Ecto neural progenitor cell (in vitro differentiated cells): Measurements from ENCODE around the gene HRCT1.
"Not testable (repeated sequence)": the region's sequence is repeated elsewhere in the genome, so short reads cannot be mapped to it uniquely, and the experiment has no call there.

Experiments
- DNase-seq: peaks from one replicate; pipeline ENCODE4 v3.0.0-alpha.2; 2018; ENCODE audit warnings: low spot score

The HRCT1 gene

DNA sequence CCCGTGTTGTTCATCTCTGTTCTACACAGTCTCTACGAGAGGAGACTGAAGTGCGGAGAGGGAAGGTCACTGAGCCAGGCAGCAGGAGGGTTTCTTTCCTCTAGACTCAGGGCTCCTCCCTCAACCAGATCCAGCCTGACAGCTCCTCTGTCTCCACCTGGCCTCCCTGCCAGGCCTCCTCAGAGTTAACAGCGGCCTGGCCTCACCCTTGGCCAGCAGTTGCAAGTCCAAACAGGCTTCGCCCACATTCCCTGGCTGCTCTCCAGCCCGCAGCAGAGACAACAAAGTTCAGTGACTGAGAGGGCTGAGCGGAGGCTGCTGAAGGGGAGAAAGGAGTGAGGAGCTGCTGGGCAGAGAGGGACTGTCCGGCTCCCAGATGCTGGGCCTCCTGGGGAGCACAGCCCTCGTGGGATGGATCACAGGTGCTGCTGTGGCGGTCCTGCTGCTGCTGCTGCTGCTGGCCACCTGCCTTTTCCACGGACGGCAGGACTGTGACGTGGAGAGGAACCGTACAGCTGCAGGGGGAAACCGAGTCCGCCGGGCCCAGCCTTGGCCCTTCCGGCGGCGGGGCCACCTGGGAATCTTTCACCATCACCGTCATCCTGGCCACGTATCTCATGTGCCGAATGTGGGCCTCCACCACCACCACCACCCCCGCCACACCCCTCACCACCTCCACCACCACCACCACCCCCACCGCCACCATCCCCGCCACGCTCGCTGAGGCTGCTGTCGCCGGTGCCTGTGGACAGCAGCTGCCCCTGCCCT lies at the start of gene HRCT1:
TSS of gene HRCT1 (plus strand) at position 291 of the 768 bp plus-strand sequence. CDS start at position 377, 86 bp downstream.
- no peak for DNase-seq

DNA sequence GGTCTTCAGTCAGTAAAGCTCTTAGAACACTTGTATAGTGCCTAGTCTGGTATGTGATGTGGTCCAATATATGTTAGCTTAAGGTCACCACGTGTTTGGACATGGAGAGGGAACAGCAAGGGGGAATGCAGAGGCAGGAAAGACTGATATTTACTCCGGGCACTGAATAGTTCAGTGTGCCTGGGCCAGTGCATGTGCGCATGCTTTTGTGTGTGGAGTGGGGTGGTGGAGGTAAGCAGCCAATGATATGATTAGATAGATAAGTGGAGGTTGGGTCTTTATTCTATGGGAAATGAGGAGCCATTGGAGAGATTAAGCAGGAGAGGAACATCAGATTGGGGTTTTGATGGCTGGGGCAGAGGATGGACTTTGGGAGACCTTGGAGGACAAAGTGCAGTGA lies 49.8 kb upstream of the HRCT1 start:
- DNase-seq: no peak

DNA sequence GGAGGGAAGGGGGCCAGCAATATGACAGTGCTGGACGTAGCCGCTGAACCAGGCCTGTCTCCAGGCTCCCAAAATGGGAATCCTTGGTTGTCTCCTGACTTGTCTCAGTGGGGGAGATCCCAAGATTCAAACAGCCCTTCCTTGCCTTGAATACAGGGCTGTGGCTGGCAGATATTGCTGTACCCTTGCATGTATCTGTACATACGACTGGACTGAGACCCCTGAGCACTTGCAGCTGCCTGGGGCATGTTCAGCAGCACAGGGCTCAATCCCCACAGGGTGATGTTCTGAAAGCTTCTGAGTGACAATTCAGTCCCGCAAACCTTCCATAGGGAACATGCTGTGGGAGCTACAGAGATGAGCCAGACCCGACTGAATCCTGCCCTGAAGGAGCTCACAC lies 49.1 kb upstream of the HRCT1 start:
- no peak for DNase-seq

DNA sequence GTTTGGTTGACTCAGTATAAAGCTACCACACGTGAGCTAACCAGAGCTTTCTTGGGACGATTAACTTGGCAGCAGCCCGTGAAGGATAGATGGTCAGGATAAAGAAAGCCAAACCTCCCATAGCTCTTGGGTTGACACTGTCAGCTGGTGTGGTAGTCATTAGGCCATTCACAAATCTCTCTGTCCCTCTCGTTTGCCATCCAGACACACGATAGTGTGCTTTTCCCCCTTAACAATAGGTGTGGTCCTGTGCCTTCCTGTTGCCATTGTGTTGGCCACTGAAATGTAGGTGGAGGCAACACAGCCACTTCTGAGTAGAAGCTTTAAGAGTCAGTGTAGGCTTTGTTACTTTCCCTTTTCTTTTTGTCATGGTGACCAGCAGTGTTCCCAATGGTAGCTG lies 47.5 kb upstream of the HRCT1 start:
- DNase-seq: no peak

DNA sequence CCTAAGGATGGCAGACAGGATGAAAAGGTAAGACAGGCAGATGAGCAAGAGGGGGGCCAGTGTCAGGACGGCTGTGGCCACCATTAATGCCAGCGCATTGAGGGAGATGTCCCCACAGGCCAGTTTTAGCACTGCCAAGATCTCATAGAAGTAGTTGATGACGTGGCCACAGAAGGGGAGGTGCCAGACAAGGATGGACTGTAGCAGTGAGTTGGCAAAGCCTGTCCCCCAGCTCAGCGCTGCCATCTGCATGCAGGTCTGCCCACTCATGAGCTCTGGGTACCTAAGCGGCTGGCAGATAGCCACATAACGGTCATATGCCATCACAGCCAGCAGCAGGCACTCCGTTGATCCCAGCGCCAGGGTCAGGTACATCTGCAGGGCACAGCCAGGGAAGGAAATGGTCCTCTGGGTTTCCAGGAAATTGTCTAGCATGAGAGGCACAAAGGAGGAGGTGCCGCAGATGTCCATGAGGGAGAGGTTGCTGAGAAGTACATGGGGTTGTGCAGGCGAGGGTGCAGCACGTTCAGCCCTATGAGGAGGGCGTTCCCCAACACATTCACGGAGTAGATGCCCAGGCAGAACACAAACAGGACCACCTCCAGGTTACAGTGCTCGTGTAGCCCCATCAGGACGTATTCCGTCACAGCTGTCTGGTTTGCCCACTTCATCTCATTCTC lies 46.6 kb upstream of the HRCT1 start:
- DNase-seq: peak; percentile 34

DNA sequence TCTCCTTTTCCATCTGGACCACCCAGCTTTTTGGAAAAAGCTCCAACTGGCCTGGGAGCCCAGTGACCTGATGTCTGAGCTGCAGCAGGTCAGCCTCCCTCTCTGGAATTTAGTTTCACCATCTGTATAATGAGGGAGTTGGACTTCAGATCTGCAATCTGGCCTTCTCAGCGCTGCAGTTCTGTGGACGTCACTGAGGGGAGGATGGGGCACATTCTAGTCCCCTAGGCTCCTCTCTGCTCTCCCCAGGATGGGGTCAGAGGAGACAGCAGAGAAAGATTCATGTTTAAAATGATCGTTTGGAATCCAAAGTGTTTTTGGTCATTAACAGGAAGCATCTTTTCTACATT lies 46.0 kb upstream of the HRCT1 start:
- DNase-seq: no peak

DNA sequence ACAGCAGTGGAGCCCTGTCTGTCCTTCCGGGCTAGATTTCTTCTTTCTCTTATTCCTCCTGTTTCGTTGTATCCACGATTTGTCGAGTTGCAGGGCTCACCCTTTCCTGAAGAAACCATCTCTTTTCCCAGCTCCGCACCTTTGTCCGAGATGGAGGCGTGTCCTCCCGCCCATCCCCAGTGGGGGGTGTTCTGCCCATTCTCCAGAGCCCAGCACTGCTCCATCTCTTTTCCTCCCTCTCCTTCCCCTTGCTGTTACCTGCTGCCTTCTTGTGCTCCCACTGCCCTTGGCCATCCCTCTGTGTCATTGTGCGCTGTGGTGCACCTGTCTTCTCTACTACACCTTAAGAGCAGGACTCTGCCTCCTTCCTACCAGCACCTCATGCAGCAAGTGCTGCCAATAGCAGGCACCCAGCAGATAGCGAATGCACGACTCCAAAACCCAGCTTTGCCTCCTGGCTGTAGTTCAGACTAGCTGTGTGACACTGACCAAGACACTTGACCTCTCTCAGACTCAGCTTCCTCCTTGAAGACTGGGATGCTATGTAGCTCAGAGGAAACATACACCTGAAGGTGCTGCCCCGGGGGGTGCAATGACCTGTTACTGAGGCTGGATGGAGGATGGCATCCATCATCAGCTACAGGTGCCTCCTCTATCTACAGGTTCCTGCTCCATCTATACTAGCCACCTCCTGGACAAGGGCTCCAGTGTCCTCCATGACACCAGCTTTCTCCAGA lies 44.7 kb upstream of the HRCT1 start:
- peak; percentile 37 for DNase-seq

DNA sequence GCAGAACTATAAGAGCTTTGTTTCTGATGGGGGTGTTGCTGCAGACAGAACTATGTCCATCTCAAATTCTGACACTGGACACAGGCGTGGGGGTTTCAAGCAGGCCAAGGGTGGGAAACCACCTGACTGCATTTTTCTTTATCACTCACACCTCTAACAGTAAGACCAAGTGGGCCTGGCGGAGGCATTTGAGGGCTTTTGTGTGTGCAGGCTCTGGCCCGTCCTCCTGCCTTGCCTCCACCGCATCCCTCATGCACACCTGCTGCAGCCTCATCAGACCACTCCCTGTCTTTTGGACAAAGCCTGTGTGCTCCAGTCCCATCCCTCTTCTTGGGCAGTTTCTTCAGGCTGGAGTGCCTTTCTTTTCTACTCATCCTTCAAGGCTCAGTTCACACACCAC lies 43.7 kb upstream of the HRCT1 start:
- DNase-seq: no peak

DNA sequence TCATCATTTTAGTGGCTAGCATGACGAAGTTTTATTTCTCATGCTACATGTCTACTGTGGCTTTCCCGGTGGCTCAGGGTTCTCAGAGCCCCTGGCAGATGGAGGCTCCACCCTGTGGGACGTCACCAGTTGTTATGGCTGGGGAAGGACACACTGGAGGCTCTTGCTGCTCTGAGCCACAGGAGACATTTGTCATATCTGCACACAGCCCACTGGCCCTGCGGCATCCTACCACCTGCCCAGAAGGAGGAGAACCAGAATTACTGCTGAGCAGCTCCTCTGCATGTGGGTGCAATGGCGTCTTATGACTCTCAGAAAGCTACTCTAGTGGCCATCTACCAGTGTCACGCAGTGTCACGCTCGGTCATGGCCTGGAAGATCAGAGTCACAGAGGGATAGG lies 42.4 kb upstream of the HRCT1 start:
- peak; percentile 32 for DNase-seq

DNA sequence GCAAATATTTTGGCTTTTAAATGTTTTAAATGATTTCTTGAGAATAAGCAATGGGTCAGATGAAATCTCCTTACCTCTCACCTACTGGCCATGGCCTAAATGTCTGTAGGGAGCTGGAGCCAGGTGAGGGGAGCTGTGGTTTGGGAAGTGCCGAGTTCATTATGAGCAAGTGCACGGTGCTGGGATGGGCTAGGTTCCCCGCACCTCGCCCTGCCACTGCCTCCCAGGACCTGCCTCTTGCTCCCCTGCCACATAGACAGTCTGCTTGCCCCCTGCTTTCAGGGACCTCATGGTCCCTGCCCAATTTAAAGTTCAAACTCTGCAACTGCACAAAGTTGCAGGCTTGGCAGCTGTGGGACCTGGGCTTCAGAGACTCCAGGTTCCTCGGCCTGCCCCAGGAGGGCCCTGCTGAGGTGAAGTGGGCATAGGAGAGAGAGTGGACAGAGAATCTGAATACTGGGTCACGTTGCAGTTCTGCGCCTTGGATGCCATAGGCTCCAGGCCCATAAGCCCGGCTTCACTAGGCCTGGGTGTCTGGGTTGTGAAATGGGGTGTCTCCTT lies 41.2 kb upstream of the HRCT1 start:
- peak; percentile 29 for DNase-seq

DNA sequence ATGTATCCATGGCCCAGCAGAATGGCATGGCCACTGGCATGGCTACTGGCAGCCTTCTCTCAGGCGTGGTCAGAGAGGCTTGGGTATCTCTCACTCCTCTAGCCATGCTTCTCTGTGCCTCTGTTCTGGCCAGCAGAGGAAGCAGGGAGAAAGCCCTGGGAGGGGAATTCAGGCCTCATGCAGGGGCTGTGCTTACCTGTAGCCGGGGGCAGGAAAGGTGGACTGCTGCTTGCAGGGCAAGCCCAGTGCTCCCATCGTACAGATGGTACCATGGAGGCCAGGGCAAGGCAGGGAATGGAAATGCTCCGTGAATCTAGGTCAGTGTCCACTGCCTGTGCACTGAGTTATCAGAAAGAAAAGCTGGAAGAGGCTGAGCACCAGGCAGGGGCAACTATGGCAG lies 38.5 kb upstream of the HRCT1 start:
- peak; percentile 25 for DNase-seq

DNA sequence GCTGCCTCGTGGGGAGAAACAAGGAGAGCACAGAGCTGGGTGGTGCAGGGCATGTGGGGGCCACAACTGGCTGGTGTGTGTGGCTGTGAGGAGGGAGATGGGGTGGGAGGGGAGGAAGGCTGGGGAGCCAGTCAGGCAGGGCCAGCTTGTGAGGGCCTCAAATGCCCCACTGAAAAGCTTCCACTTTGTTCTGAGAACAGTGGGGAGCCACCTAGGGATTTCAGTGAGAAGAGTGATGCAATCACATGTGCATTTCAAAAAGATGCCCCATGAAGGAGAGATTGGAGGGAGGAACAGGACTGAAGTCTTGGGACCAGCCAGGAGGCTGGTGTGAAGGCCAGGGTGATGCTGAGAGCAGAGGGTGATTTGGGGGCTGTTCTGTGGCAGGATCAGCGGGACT lies 37.1 kb upstream of the HRCT1 start:
- DNase-seq: no peak

DNA sequence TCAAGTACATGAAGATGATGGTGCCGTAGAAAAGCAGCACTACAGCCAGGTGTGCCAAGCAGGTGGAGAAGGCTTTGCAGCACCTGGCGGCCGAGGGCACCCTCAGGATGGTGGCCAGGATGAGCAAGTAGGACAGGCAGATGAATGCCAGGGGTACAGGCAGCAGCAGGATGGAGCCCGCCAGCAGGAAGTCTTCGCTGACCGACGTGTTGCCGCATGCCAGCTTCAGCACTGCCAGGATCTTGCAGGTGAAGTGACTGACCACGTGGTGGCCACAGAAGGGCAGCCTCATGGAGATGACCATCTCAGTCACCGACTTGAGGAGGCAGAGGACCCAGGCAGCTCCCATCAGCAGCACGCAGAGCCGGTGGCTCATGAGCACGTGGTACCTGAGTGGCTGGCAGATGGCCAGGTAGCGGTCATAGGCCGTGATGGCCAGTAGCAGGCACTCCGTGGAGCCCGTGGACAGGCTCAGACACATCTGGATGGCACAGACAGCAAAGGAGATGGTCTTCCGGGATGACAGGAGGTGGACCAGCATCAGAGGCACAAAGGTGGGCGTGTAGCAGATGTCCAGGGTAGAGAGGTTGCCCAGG lies 36.3 kb upstream of the HRCT1 start:
- DNase-seq: no peak

DNA sequence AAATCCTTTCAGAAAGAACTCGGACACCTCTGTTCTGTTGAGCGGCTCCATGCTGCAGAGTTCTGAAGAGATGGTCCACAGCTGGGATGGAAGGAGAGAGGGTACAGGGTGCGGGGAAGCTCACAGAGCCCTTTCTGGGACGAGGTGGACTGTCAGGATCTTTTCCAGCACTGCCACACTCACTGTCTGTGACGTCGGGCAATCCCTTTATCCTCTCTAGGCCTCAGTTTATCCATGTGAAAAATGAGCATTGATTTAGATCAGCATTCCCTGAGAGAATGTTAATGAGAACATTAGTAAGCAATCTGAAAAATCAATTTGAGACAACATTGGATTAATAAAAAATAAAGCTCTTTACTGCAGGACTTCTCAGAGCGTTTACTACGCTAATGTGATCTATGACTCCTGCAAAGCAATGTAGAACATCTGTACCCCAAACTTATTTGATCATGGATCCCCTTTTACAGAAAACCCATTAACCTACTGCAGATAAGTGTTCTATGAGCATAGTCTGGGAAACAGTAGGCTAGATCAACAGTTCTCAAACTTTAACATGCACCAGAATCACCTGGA lies 35.6 kb upstream of the HRCT1 start, which contains the start of gene OR13J1:
TSS of gene OR13J1 (minus strand) at position 51 of the 573 bp plus-strand sequence. CDS start at position 51, 0 bp downstream.
- no peak for DNase-seq

DNA sequence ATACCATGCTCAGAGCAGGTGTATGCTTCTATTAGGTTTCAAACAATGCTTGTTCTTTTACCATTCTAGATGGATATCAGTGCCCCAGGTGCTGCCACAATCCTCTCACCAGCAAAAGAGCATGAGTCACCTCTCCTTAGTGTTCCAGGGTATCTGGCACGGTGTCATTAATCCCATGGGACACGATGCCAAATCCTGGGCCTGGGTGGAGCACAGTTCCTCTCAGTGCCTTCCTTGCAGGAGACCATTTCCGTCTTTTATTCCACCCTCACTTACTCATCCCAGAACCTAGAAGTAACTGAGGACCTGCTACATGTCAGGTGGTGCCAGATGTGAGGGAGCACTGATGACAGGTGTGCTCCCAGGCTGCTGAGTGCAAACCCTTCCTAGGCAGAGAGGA lies 34.5 kb upstream of the HRCT1 start:
- no peak for DNase-seq

DNA sequence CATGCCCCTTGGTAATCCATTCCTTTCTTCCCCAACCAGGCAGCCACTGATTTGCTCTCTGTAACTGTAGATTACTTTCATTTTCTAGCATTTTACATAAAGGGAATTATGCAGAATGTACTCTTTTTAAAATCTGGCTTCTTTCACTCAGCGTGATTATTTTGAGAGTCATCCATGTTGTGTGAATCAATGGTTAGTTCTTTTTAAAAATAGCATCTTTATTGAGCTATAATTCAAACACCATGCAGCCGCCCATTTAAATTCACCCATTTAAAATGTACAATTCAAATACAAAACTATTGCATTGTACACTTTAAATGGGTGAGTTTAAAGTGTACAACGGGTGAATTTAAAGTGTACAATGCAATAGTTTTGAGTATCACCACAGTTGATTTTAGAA lies 33.5 kb upstream of the HRCT1 start:
- DNase-seq: no peak

DNA sequence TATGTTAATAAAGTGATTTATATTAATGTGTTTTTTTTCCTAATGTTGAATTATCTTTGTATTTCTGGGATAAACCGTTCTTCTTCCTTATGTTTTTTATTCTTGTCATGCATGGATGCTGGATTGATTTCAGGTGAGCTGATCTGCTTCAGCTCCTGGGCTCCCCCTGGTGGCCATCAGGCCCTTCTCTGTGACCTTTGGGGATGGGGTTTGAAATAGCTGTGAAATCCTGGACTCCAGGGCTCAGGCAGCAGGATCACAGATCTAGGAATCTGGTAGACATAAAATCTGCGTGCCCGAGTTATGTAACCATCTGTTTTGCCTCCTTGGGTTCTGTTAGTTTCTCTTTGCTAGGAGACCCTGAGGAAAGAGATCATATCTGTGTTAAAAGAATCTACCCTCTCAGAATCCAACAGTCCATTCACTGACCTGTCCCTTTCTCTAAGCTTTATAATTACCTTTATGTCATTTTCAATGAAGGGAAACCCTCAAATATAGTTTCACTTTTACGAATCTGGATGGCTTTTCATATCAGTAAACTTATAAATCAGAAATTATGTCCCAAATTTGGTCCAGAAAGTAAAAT lies 23.6 kb upstream of the HRCT1 start:
- DNase-seq: peak; percentile 83

DNA sequence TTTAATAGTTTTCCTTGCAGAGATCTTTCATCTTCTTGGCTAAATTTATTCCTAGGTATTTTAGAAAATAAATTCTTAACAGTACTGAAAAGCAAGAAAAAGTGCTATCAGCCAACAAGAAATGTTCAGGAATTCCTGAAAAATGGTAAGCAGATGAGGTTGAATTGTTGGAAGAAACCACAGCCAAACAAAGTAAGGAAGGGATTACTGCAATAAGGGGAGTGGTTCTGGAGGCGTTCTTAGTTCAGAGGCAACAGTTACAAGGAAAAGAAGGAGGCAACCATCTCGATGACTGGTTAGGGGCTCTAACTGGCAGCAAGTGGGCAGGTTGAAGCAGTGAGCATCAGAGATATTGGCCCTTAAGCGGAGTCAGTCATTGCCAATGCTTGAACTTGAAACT lies 23.0 kb upstream of the HRCT1 start:
- DNase-seq: no peak

DNA sequence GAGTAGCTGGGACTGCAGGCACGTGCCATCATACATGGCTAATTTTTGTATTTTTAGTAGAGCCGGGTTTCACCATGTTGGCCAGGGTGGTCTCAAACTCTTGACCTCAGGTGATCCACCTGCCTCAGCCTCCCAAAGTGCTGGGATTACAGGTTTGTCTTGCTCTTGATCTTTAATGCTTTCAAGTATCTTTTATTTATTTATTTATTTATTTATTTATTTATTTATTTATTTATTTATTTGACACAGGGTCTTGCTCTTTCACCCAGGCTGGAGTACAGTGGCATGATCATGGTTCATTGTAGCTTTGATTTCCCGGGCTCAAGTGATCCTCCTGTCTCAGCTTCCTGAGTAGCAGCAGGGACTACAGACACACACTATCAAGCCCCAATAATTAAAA lies 21.1 kb upstream of the HRCT1 start:
- not testable (repeated sequence) for DNase-seq

DNA sequence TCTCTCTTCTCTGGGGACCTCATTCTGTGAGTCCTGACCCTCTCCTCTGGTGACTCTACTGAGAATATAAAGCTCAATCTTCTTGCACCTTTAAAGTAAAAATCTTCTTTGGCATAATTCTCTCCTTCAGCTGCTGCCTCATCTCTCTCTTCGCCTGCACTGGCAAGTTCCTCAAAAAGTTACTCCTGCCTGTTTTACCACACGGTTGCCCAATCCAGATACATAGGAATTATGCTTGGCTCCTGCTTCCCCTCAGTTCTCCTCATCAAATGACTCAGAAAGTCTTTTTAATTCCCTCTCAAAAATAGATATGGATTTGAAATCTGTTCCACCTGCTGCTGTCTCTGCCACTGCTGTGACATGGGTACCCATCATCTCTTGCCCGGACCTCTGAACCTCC lies 14.4 kb upstream of the HRCT1 start:
- no peak for DNase-seq

DNA sequence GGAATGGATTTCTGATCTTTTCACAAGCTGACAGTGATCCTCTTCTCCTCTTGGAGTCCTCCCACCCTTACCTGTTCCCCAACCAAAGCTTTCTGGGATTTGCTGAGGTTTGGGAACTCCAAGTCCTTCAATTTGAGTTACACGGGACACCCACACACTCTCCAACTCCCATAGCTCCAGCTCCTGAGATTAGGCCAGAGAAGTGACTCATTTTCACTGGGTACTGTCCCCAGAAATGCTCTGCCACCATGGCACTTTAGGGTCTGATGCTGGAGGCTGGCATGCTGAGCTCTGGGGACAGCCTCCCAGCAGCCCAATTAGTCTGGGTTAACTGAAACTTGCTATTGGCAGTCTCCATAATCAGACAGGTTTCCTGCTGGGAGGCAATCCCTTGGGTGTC lies 14.0 kb upstream of the HRCT1 start:
- no peak for DNase-seq

DNA sequence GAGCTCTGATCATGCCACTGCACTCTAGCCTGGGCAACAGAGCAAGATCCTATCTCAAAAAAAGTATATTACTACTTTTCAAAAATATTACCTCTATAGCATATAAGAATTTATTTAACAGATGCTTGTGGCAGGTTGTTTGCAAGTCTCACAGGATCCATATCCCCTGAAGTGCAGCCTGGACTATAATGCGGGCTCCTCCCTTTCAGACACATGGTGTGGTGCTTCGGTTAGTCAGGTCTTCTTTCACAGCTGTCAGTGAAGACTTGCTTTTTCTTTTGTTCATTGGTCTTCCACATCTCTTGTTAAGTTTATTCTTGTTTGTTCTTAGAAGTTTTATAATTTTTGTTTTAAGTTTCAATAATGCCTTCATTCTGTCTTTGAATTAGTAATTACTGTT lies 9.4 kb upstream of the HRCT1 start:
- DNase-seq: no peak
